ENCODE measurements around the gene ADAMTS1. TPM values are rescaled to one million over a fixed set of nuclear protein-coding genes. Genes with fewer than 3 reads are reported as not detected.

The ADAMTS1 gene
- total RNA-seq, 1 experiment from 2014 or later: 17.8 TPM

DNA sequence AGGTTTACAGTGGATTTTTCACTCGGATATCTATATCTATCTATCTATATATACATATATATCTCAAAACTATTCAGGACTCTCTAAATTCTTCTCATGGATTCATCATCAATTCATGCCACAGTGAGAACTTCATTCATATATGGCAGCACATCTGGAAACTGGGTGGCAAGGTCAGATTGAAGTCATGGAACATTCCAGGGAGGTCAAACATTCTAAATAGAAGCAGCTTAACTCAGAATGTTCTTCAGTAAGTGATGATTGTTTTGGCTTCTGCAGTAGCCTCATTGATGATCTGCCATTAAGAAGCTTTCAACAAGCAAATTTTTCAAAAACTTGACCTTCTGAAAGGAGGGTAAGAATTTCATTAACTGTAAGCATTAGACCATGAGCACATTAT lies 46.9 kb upstream of the ADAMTS1 start:
- no peak for DNase-seq
- Histone ChIP-seq H2BK5ac (ENCODE audit: insufficient read length, low read length) (no peak overlapping the region), H3K27me3 (ENCODE audit: insufficient read depth, low read length) (no peaks in the 10 kb centered on the region), H3K9ac (ENCODE audit: extremely low read depth, insufficient read length, low read length) (no peak overlapping the region), H3K56ac (ENCODE audit: insufficient read length, low read depth, low read length) (no peak overlapping the region), H2BK20ac (ENCODE audit: low read depth, low read length, poor library complexity, severe bottlenecking) (no peak overlapping the region), H3K27ac (ENCODE audit: insufficient read length, low read depth, low read length) (no peak overlapping the region), H3K4ac (ENCODE audit: low read depth, low read length) (no peak overlapping the region), H2BK12ac (ENCODE audit: insufficient read length, low read depth, low read length) (no peak overlapping the region), H3K9me3 (ENCODE audit: control insufficient read depth, low read depth, low read length) (no peaks in the 10 kb centered on the region), H3K4me2 (ENCODE audit: insufficient read depth, insufficient read length, low read length) (no peak overlapping the region), H3T11ph (ENCODE audit: low read length) (no peak overlapping the region), H3K23ac (ENCODE audit: insufficient read length, low read depth, low read length) (no peak overlapping the region), H3K23me2 (ENCODE audit: insufficient read length, low read depth, low read length, poor library complexity, severe bottlenecking) (no peaks in the 10 kb centered on the region), H4K91ac (ENCODE audit: insufficient read length, low read depth, low read length) (no peak overlapping the region), H2AFZ (ENCODE audit: low read length) (no peak overlapping the region), H2BK15ac (ENCODE audit: low read depth, low read length) (no peak overlapping the region), H3K79me2 (ENCODE audit: insufficient read depth, low read length) (no peaks in the 10 kb centered on the region), H4K8ac (replicated peaks; ENCODE audit: insufficient read length, low read depth, low read length) (no peak overlapping the region), H3K4me1 (ENCODE audit: insufficient read depth, low read length) (no peaks in the 10 kb centered on the region), H4K20me1 (ENCODE audit: control insufficient read depth, insufficient read depth, insufficient read length) (no peaks in the 10 kb centered on the region), H2BK120ac (ENCODE audit: low read depth, low read length, poor library complexity, severe bottlenecking) (no peak overlapping the region), H3K18ac (ENCODE audit: insufficient read length, low read depth, low read length) (no peak overlapping the region), H3K14ac (ENCODE audit: insufficient read depth, low read length) (no peak overlapping the region), H2AK5ac (ENCODE audit: insufficient read length, low read length) (no peak overlapping the region), H3K79me1 (ENCODE audit: insufficient read depth, low read depth, low read length, poor library complexity, severe bottlenecking) (no peaks in the 10 kb centered on the region), H4K5ac (ENCODE audit: insufficient read length, low read depth, low read length) (no peak overlapping the region)
- Mint-ChIP-seq H3K9me3 (peaks cover under 1 to 3% of the 10 kb centered on the region in 2 experiments; a peak in 1 of 5 replicates), H3K36me3 (ENCODE audit: insufficient read depth in 1 of 3, low read depth in 3 of 3) (no peaks in the 10 kb centered on the region), H3K27ac (no peak overlapping the region), H3K4me1 (peaks cover 0 to 1% of the 10 kb centered on the region in 2 experiments; a peak in 2 of 4 replicates), H3K4me3 (no peak overlapping the region), H3K27me3 (ENCODE audit: low read depth) (no peaks in the 10 kb centered on the region)
- no peak for TF ChIP-seq CTCF (conservative IDR thresholded peaks at IDR 0.05)
- no CpG with 5 or more reads among the region's 1 CpG for WGBS (ENCODE audit: extremely low coverage, insufficient read length, low lambda C conversion rate)
